Vagina (tissue), 2 donors: ENCODE results near the gene SRPX2. TPM values are rescaled to one million over a fixed set of nuclear protein-coding genes. Genes with fewer than 3 reads are reported as not detected.

Source experiments
- DNase-seq, 2 donors: peaks; one replicate each; pipeline ENCODE4 v3.0.0-alpha.2; 2017; ENCODE audit errors: extremely low spot score in 2 of 2
- H3K27ac ChIP-seq: fragments of 200-600 bp; sonication (generic); one replicate; pipeline ENCODE4 v1.5.1; 2019
- H3K27me3 ChIP-seq: fragments of 200-600 bp; sonication (generic); one replicate; pipeline ENCODE4 v1.5.1; 2019
- H3K36me3 ChIP-seq, 2 donors: fragments of 200-600 bp; sonication (generic); one replicate each; pipeline ENCODE4 v1.5.1; 2017 to 2019
- H3K4me1 ChIP-seq: fragments of 200-600 bp; sonication (generic); one replicate; pipeline ENCODE4 v1.5.1; 2019
- H3K4me3 ChIP-seq, 2 donors: fragments of 200-600 bp; sonication (generic); 1 replicate in 1 of 2; 2 replicates in 1 of 2; pipeline ENCODE4 v1.5.1; 2016 to 2019
- H3K9me3 ChIP-seq: fragments of 200-600 bp; sonication (generic); one replicate; pipeline ENCODE4 v1.5.1; 2019
- POLR2A ChIP-seq, 2 donors: fragments of 450-650 bp; IDR thresholded peaks; one replicate each; pipeline ENCODE4 v1.6.1; 2017; ENCODE audit warnings: antibody characterized with exemption in 2 of 2, mild to moderate bottlenecking in 2 of 2, moderate library complexity in 2 of 2
- POLR2AphosphoS5 ChIP-seq, 2 donors: sonication (generic); formaldehyde crosslinking; IDR thresholded peaks; one replicate each; pipeline ENCODE4 v1.9.0; 2017; ENCODE audit warnings: antibody characterized with exemption in 2 of 2, mild to moderate bottlenecking in 2 of 2, low read depth in 1 of 2; ENCODE audit not compliant: insufficient read depth in 1 of 2
- intact Hi-C: fragments of 100-400 bp; cut with DNase I; formaldehyde crosslinking; loops from one replicate; pipeline ENCODE4 v1.15.1; 2023
- total RNA-seq: library from RNA; depleted of rRNA; stranded (reverse); fragments of >200 nt; gene quantifications from one replicate; pipeline ENCODE4 v1.2.3, GENCODE V29; 2016
- TF ChIP-seq, protein P1 (sequence below), 3 experiments: fragments of 450-650 bp in 2 of 3; fragments of 200-600 bp in 1 of 3; sonication (generic) in 1 of 3; IDR thresholded peaks; one replicate each; pipeline ENCODE4 v1.5.1; 2017 to 2019; ENCODE audit warnings: antibody characterized with exemption in 3 of 3, mild to moderate bottlenecking in 2 of 3, moderate library complexity in 2 of 3

Gene SRPX2
- total RNA-seq, 1 donor from 2014 or later, result 50.6 TPM

DNA sequence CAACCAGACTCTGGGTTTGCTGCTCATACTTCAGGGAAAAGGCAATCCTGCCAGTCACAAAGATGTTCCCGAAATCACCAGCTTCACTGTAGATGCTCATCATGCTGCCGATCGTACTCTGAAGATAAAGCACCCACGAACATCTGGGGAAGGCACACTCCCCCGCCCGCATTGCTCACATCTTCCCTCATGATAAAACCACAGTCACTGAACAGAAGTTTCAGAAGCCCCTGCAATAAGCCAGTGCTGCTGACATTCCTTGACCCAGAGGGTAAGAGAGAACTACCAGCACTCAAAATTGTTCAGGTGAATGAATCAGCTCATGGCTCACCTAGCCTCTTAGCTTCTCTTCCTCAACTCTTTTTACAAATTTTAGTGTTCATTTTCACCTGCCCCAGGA lies 43.1 kb downstream of the SRPX2 start:
- Histone ChIP-seq H3K27ac (no peak overlapping the region), H3K9me3 (no peaks in the 10 kb centered on the region), H3K4me3 (no peak overlapping the region), H3K4me1 (peaks cover 5% of the 10 kb centered on the region), H3K36me3 (no peaks in the 10 kb centered on the region), H3K27me3 (no peaks in the 10 kb centered on the region)
- no peak for DNase-seq
- TF ChIP-seq POLR2AphosphoS5 (IDR thresholded peaks at IDR 0.05; ENCODE audit: insufficient read depth in 1 of 2, low read depth in 1 of 2) (no peak), POLR2A (IDR thresholded peaks at IDR 0.05) (no peak)
- TF ChIP-seq, protein P1, sequence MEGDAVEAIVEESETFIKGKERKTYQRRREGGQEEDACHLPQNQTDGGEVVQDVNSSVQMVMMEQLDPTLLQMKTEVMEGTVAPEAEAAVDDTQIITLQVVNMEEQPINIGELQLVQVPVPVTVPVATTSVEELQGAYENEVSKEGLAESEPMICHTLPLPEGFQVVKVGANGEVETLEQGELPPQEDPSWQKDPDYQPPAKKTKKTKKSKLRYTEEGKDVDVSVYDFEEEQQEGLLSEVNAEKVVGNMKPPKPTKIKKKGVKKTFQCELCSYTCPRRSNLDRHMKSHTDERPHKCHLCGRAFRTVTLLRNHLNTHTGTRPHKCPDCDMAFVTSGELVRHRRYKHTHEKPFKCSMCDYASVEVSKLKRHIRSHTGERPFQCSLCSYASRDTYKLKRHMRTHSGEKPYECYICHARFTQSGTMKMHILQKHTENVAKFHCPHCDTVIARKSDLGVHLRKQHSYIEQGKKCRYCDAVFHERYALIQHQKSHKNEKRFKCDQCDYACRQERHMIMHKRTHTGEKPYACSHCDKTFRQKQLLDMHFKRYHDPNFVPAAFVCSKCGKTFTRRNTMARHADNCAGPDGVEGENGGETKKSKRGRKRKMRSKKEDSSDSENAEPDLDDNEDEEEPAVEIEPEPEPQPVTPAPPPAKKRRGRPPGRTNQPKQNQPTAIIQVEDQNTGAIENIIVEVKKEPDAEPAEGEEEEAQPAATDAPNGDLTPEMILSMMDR (IDR thresholded peaks at IDR 0.05), result no peak
- intact Hi-C loops, result loop anchor here (5.0 kb wide), 1 partner anchor 80 kb away; no protein-coding TSS in a partner anchor

DNA sequence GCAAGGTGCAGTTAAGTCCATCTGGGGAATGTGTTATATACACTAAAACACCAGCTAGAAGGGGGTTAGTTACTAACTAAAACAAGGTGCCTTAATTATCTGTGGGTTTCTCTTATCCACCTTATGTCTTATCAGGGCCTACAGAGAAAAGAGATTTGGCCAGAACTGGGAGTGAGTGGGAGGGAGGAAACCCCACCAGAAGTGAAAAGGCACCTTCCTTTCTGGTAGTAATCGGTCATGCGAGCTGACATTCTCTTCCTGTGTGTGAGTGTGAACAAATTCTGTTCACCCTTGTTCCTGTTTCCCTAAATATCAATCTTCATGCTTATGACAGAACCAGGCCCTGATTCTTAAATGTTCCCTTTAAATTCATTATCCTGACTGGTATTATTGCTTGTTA lies 43.5 kb downstream of the SRPX2 start:
- intact Hi-C loops, result loop anchor here (5.0 kb wide), 1 partner anchor 80 kb away; no protein-coding TSS in a partner anchor
- TF ChIP-seq POLR2A (IDR thresholded peaks at IDR 0.05) (no peak), POLR2AphosphoS5 (IDR thresholded peaks at IDR 0.05; ENCODE audit: insufficient read depth in 1 of 2, low read depth in 1 of 2) (no peak)
- TF ChIP-seq, protein P1 (IDR thresholded peaks at IDR 0.05), result no peak
- Histone ChIP-seq H3K27me3 (no peaks in the 10 kb centered on the region), H3K4me3 (no peak overlapping the region), H3K27ac (no peak overlapping the region), H3K36me3 (no peaks in the 10 kb centered on the region), H3K9me3 (no peaks in the 10 kb centered on the region), H3K4me1 (peaks cover 5% of the 10 kb centered on the region)
- DNase-seq, result no peak

DNA sequence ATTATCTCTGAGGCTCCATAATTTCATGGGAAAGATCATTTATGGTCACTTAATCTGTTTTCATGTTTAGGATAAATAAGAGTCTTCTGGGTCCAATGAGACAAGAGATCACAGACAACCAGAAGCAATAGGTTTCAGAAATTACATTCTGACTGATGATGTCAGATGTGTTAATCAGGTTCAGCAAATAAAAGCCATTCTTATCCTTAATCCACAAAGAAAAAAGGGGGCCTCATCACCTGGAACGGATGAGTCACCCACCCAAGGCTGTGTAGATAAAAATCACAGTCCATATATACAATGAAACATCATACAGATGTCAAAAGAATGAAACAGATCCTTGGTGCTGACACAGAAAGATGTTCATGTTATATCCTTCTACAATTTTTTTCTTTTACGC lies 51.3 kb downstream of the SRPX2 start:
- no peak for DNase-seq
- Histone ChIP-seq H3K9me3 (no peaks in the 10 kb centered on the region), H3K36me3 (no peaks in the 10 kb centered on the region), H3K4me1 (no peaks in the 10 kb centered on the region), H3K27ac (no peak overlapping the region), H3K4me3 (no peak overlapping the region), H3K27me3 (no peaks in the 10 kb centered on the region)
- no peak for TF ChIP-seq POLR2AphosphoS5 (IDR thresholded peaks at IDR 0.05; ENCODE audit: insufficient read depth in 1 of 2, low read depth in 1 of 2)
- TF ChIP-seq, protein P1 (IDR thresholded peaks at IDR 0.05), result no peak
- intact Hi-C loops, result no loop called here

DNA sequence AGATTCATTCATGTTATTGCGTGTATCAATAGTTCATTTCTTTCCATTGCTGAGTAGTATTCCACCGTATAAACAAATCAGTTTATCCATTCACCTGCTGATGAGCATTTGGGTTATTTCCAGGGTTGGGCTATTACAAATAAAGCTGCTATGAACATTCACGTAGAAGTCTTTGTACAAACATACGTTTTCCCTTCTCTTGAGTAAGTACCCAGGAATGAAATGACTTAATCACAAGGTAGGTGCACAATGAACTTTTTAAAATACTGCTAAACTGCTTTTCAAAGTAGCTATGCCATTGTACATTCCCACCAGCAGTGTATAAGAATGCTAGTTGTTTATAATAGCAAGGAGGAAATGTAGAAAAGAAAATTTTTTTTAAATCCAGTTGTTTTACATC lies 52.0 kb downstream of the SRPX2 start:
- no peak overlapping the region for H3K4me3 ChIP-seq

DNA sequence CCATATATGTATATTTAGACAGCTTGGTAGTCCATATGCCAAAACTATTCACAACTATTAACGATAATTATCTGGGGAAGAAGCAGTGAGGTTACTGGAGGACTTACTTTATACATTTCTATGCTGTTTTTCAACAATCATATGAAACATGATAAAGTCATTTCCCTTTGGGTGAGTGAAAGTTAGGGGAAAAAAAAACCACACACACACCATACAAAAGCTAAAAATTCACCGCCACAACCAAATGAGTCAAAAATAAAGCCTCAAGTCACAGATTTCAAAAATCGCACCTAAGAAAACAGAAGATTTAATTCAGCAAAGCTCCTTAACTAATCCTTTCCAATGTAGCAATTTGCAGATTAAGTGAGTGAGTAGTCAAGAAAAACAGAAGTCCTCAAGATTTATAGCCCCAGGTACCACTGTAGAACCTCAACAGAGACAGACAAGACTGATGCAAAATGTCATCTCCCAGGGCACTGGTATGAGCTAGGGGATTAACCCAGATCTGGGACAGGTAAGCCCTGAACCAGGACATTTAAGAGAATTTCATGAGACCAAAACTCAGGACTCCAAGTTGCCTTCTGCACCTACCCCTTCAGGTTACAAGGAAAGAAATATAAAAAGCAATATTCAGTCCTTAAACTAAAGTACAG lies 52.8 kb downstream of the SRPX2 start:
- Histone ChIP-seq H3K4me3 (no peak overlapping the region), H3K4me1 (no peaks in the 10 kb centered on the region), H3K9me3 (no peaks in the 10 kb centered on the region), H3K27ac (no peak overlapping the region), H3K27me3 (no peaks in the 10 kb centered on the region), H3K36me3 (no peaks in the 10 kb centered on the region)
- no peak for DNase-seq
- intact Hi-C loops, result no loop called here
- TF ChIP-seq, protein P1 (IDR thresholded peaks at IDR 0.05), result no peak

More for the DNA sequence above, 52.0 kb downstream of the SRPX2 start:
- no peaks in the 10 kb centered on the region for H3K36me3 ChIP-seq
- no peaks in the 10 kb centered on the region for H3K4me1 ChIP-seq
- no peak for DNase-seq
- H3K27me3 ChIP-seq, result no peaks in the 10 kb centered on the region
- H3K27ac ChIP-seq, result no peak overlapping the region
- H3K9me3 ChIP-seq, result no peaks in the 10 kb centered on the region
- TF ChIP-seq, protein P1 (IDR thresholded peaks at IDR 0.05), result no peak
- TF ChIP-seq POLR2AphosphoS5 (IDR thresholded peaks at IDR 0.05; ENCODE audit: insufficient read depth in 1 of 2, low read depth in 1 of 2) (no peak), POLR2A (IDR thresholded peaks at IDR 0.05) (no peak)
- intact Hi-C loops, result no loop called here
